ENCODE measurements around the gene ARID3A.

The ARID3A gene

GRCh38 chr19:977058-977464 lies 51.2 kb downstream of the ARID3A start:
- H3K4me3 ChIP-seq (ENCODE audit: low read length, poor library complexity, severe bottlenecking), result no peak overlapping the region
- no peaks in the 10 kb centered on the region for H3K27me3 ChIP-seq (ENCODE audit: insufficient read depth, low read length, poor library complexity, severe bottlenecking)
- H4K20me1 ChIP-seq (ENCODE audit: insufficient read depth, low read length, poor library complexity, severe bottlenecking), result no peaks in the 10 kb centered on the region
- H3K79me2 ChIP-seq (ENCODE audit: insufficient read depth, low read length), result no peaks in the 10 kb centered on the region
- no peaks in the 10 kb centered on the region for H3F3A ChIP-seq (ENCODE audit: low read depth)
- no peak overlapping the region for H3K9ac ChIP-seq (ENCODE audit: low read depth, low read length, poor library complexity, severe bottlenecking)
- peaks cover 3% of the 10 kb centered on the region; the same call in 1 of the 2 replicates for H3K36me3 ChIP-seq (ENCODE audit: insufficient read depth, low read length)
- H3K4me2 ChIP-seq (ENCODE audit: low read depth, low read length, poor library complexity, severe bottlenecking), result no peak overlapping the region
- H2AFZ ChIP-seq (ENCODE audit: low read length), result no peak overlapping the region
- no peak for TF ChIP-seq EZH2phosphoT487 (IDR thresholded peaks at IDR 0.05; ENCODE audit: borderline replicate concordance)
- TF ChIP-seq CTCF (conservative IDR thresholded peaks at IDR 0.05; ENCODE audit: low read length), result no peak
- H3K9me3 ChIP-seq (ENCODE audit: insufficient read depth, low read depth, low read length), result no peaks in the 10 kb centered on the region
- H3K4me1 ChIP-seq (ENCODE audit: insufficient read depth, low read length, poor library complexity, severe bottlenecking), result no peaks in the 10 kb centered on the region
- no peaks in the 10 kb centered on the region for H3K9me2 ChIP-seq (replicated peaks; ENCODE audit: low read depth, low read length)

- peaks cover 11% of the 10 kb centered on the region for H3K4me1 ChIP-seq (ENCODE audit: insufficient read depth, low read length, poor library complexity, severe bottlenecking)
- H3K4me3 ChIP-seq (ENCODE audit: low read length, poor library complexity, severe bottlenecking), result no peak overlapping the region
- H3F3A ChIP-seq (ENCODE audit: low read depth), result no peaks in the 10 kb centered on the region
- no peaks in the 10 kb centered on the region for H3K9me2 ChIP-seq (replicated peaks; ENCODE audit: low read depth, low read length)
- no peaks in the 10 kb centered on the region for H3K36me3 ChIP-seq (ENCODE audit: insufficient read depth, low read length)
- no peak overlapping the region for H2AFZ ChIP-seq (ENCODE audit: low read length)
- H4K20me1 ChIP-seq (ENCODE audit: insufficient read depth, low read length, poor library complexity, severe bottlenecking), result no peaks in the 10 kb centered on the region
- H3K9me3 ChIP-seq (ENCODE audit: insufficient read depth, low read depth, low read length), result no peaks in the 10 kb centered on the region
- H3K79me2 ChIP-seq (ENCODE audit: insufficient read depth, low read length), result peaks cover under 1% of the 10 kb centered on the region; the same call in 1 of the 2 replicates
- H3K27me3 ChIP-seq (ENCODE audit: insufficient read depth, low read length, poor library complexity, severe bottlenecking), result no peaks in the 10 kb centered on the region
- no peak overlapping the region for H3K9ac ChIP-seq (ENCODE audit: low read depth, low read length, poor library complexity, severe bottlenecking)
- no peak overlapping the region for H3K4me2 ChIP-seq (ENCODE audit: low read depth, low read length, poor library complexity, severe bottlenecking)
- TF ChIP-seq EZH2phosphoT487 (IDR thresholded peaks at IDR 0.05; ENCODE audit: borderline replicate concordance), result no peak
- TF ChIP-seq CTCF (conservative IDR thresholded peaks at IDR 0.05; ENCODE audit: low read length), result no peak
Measured at GRCh38 chr19:979318-979741, 53.5 kb downstream of the ARID3A start.

- H4K20me1 ChIP-seq (ENCODE audit: insufficient read depth, low read length, poor library complexity, severe bottlenecking), result no peaks in the 10 kb centered on the region
- H3K36me3 ChIP-seq (ENCODE audit: insufficient read depth, low read length), result no peaks in the 10 kb centered on the region
- no peaks in the 10 kb centered on the region for H3F3A ChIP-seq (ENCODE audit: low read depth)
- TF ChIP-seq EZH2phosphoT487 (IDR thresholded peaks at IDR 0.05; ENCODE audit: borderline replicate concordance) (no peak), CTCF (conservative IDR thresholded peaks at IDR 0.05; ENCODE audit: low read length) (no peak)
- H3K79me2 ChIP-seq (ENCODE audit: insufficient read depth, low read length), result peaks cover 11% of the 10 kb centered on the region
- H3K27me3 ChIP-seq (ENCODE audit: insufficient read depth, low read length, poor library complexity, severe bottlenecking), result no peaks in the 10 kb centered on the region
- H3K4me2 ChIP-seq (ENCODE audit: low read depth, low read length, poor library complexity, severe bottlenecking), result no peak overlapping the region
- no peaks in the 10 kb centered on the region for H3K9me3 ChIP-seq (ENCODE audit: insufficient read depth, low read depth, low read length)
- H3K4me3 ChIP-seq (ENCODE audit: low read length, poor library complexity, severe bottlenecking), result no peak overlapping the region
- H2AFZ ChIP-seq (ENCODE audit: low read length), result no peak overlapping the region
- H3K9me2 ChIP-seq (replicated peaks; ENCODE audit: low read depth, low read length), result no peaks in the 10 kb centered on the region
- H3K4me1 ChIP-seq (ENCODE audit: insufficient read depth, low read length, poor library complexity, severe bottlenecking), result peaks cover 17% of the 10 kb centered on the region
- no peak overlapping the region for H3K9ac ChIP-seq (ENCODE audit: low read depth, low read length, poor library complexity, severe bottlenecking)
Measured at GRCh38 chr19:980133-980998, 54.5 kb downstream of the ARID3A start.

Data from Loucy (cell line).